ENCODE data around the gene FUT6. TPM values are rescaled to one million over a fixed set of nuclear protein-coding genes. Genes with fewer than 3 reads are reported as not detected.

Gene FUT6
- total and polyA plus RNA-seq, 4 donors: 2.6 to 14.0 (median 7.3) TPM

- H3K27ac ChIP-seq (ENCODE audit: low read depth in 1 of 2, low read length in 2 of 2): peak overlapping the region in 1 of 2 donors; percentile 54
- TF ChIP-seq MAX (IDR thresholded peaks at IDR 0.05) (no peak), GABPA (IDR thresholded peaks at IDR 0.05 in 1 of 2, conservative IDR thresholded peaks at IDR 0.05 in 1 of 2) (no peak), JUND (IDR thresholded peaks at IDR 0.05) (no peak), FOXA2 (IDR thresholded peaks at IDR 0.05) (no peak), YY1 (IDR thresholded peaks at IDR 0.05) (no peak), TAF1 (conservative IDR thresholded peaks at IDR 0.05) (no peak), SP1 (IDR thresholded peaks at IDR 0.05) (no peak), HNF4A (conservative IDR thresholded peaks at IDR 0.05) (no peak)
- H3K9me3 ChIP-seq (ENCODE audit: control insufficient read depth in 4 of 4, low read length in 3 of 4): no peaks in the 10 kb centered on the region
- 81% methylated on average over 19 of the region's 19 CpGs for WGBS
- DNase-seq (ENCODE audit: low spot score): no peak
- H3K36me3 ChIP-seq (ENCODE audit: control insufficient read depth in 4 of 4, insufficient read depth in 3 of 4, low read depth in 1 of 4, low read length in 3 of 4): no peaks in the 10 kb centered on the region
- H3K9ac ChIP-seq (ENCODE audit: low read depth in 1 of 2, low read length in 2 of 2): no peak overlapping the region
- H3K27me3 ChIP-seq (ENCODE audit: control insufficient read depth in 4 of 4, insufficient read depth in 4 of 4, low read length in 3 of 4): no peaks in the 10 kb centered on the region
- H3K4me3 ChIP-seq (ENCODE audit: low read depth in 1 of 3, low read length in 3 of 3): no peak overlapping the region
- peaks cover 10 to 23% (median 14%) of the 10 kb centered on the region in 4 donors for H3K4me1 ChIP-seq (ENCODE audit: control insufficient read depth in 4 of 4, insufficient read depth in 4 of 4, low read length in 3 of 4)
Measured at GRCh38 chr19:5881543-5882299, 42.2 kb upstream of the FUT6 start.

- H3K4me3 ChIP-seq (ENCODE audit: low read depth in 1 of 3, low read length in 3 of 3): no peak overlapping the region
- H3K36me3 ChIP-seq (ENCODE audit: control insufficient read depth in 4 of 4, insufficient read depth in 3 of 4, low read depth in 1 of 4, low read length in 3 of 4): no peaks in the 10 kb centered on the region
- H3K27ac ChIP-seq (ENCODE audit: low read depth in 1 of 2, low read length in 2 of 2): peak overlapping the region; percentile 53 to 76
- TF ChIP-seq FOXA2 (IDR thresholded peaks at IDR 0.05) (peak; percentile 44), RAD21 (IDR thresholded peaks at IDR 0.05) (peak; percentile 35 to 59), ATF3 (IDR thresholded peaks at IDR 0.05) (no peak), HNF4A (conservative IDR thresholded peaks at IDR 0.05) (peak; percentile 80 to 86), HNF4G (IDR thresholded peaks at IDR 0.05) (peak; percentile 75), ZBTB33 (IDR thresholded peaks at IDR 0.05) (peak; percentile 45), YY1 (IDR thresholded peaks at IDR 0.05) (peak; percentile 7), CTCF (IDR thresholded peaks at IDR 0.05; ENCODE audit: low read depth, low read length, missing input control) (no peak), TAF1 (conservative IDR thresholded peaks at IDR 0.05) (no peak), EGR1 (IDR thresholded peaks at IDR 0.05; ENCODE audit: low read depth in 2 of 2) (peak in 1 of 2 donors; percentile 49), GABPA (IDR thresholded peaks at IDR 0.05 in 1 of 2, conservative IDR thresholded peaks at IDR 0.05 in 1 of 2) (no peak), SP1 (IDR thresholded peaks at IDR 0.05) (peak; percentile 72), MAX (IDR thresholded peaks at IDR 0.05) (peak; percentile 63), RXRA (IDR thresholded peaks at IDR 0.05) (peak; percentile 75 to 79), REST (IDR thresholded peaks at IDR 0.05) (peak; percentile 57), FOXA1 (IDR thresholded peaks at IDR 0.05) (no peak), NR2F2 (IDR thresholded peaks at IDR 0.05) (peak; percentile 47), JUND (IDR thresholded peaks at IDR 0.05) (peak; percentile 63 to 73)
- H3K9me3 ChIP-seq (ENCODE audit: control insufficient read depth in 4 of 4, low read length in 3 of 4): no peaks in the 10 kb centered on the region
- DNase-seq (ENCODE audit: low spot score): peak; percentile 71
- no peaks in the 10 kb centered on the region for H3K27me3 ChIP-seq (ENCODE audit: control insufficient read depth in 4 of 4, insufficient read depth in 4 of 4, low read length in 3 of 4)
- 14% methylated on average over 15 of the region's 15 CpGs for WGBS
- peaks cover 10 to 23% (median 14%) of the 10 kb centered on the region in 4 donors for H3K4me1 ChIP-seq (ENCODE audit: control insufficient read depth in 4 of 4, insufficient read depth in 4 of 4, low read length in 3 of 4)
- H3K9ac ChIP-seq (ENCODE audit: low read depth in 1 of 2, low read length in 2 of 2): peak overlapping the region in 1 of 2 donors; percentile 58
Measured at GRCh38 chr19:5880604-5881078, 41.1 kb upstream of the FUT6 start.

Data from liver (tissue), 9 donors.